Parathyroid adenoma (tissue), 2 donors: ENCODE data around the gene TIMP1.

Experiments
- H2AFZ ChIP-seq: fragments of 300-600 bp; sonication (generic); one replicate; pipeline ENCODE4 v1.7.0; 2017; ENCODE audit warnings: antibody characterized with exemption, mild to moderate bottlenecking
- H3K27ac ChIP-seq: fragments of 300-600 bp; sonication (generic); one replicate; pipeline ENCODE4 v1.7.0; 2017
- H3K27me3 ChIP-seq: fragments of 300-600 bp; sonication (generic); one replicate; pipeline ENCODE4 v1.7.0; 2017; ENCODE audit warnings: low read length; ENCODE audit not compliant: control insufficient read depth, insufficient read depth
- H3K36me3 ChIP-seq: fragments of 300-600 bp; sonication (generic); one replicate; pipeline ENCODE4 v1.7.0; 2017; ENCODE audit warnings: low read length; ENCODE audit not compliant: control insufficient read depth, insufficient read depth
- H3K4me1 ChIP-seq: fragments of 300-600 bp; sonication (generic); one replicate; pipeline ENCODE4 v1.7.0; 2017; ENCODE audit warnings: control low read depth
- H3K4me2 ChIP-seq: fragments of 300-600 bp; sonication (generic); one replicate; pipeline ENCODE4 v1.7.0; 2017; ENCODE audit warnings: low read length
- H3K4me3 ChIP-seq: fragments of 300-600 bp; sonication (generic); one replicate; pipeline ENCODE4 v1.7.0; 2017; ENCODE audit warnings: low read depth, low read length
- H3K79me2 ChIP-seq: fragments of 300-600 bp; sonication (generic); one replicate; pipeline ENCODE4 v1.7.0; 2017; ENCODE audit warnings: control low read depth
- H3K9ac ChIP-seq: fragments of 300-600 bp; sonication (generic); one replicate; pipeline ENCODE4 v1.7.0; 2017; ENCODE audit warnings: mild to moderate bottlenecking
- H3K9me3 ChIP-seq: fragments of 300-600 bp; sonication (generic); one replicate; pipeline ENCODE4 v1.7.0; 2017; ENCODE audit warnings: low read length; ENCODE audit not compliant: control insufficient read depth
- CTCF ChIP-seq: fragments of 300-600 bp; sonication (generic); IDR thresholded peaks from one replicate; pipeline ENCODE4 v1.7.0; 2017; ENCODE audit warnings: antibody characterized with exemption, mild to moderate bottlenecking
- donor health status: primary hyperparathyroidism.

Gene TIMP1

GRCh38 chrX:47583240-47583861 is 1.1 kb downstream of the TIMP1 start:
- Histone ChIP-seq H3K9ac (no peak overlapping the region), H3K79me2 (no peaks in the 10 kb centered on the region), H3K4me3 (no peak overlapping the region), H3K4me1 (no peaks in the 10 kb centered on the region), H3K36me3 (no peaks in the 10 kb centered on the region), H3K27me3 (no peaks in the 10 kb centered on the region), H3K9me3 (no peaks in the 10 kb centered on the region), H2AFZ (no peak overlapping the region), H3K27ac (no peak overlapping the region), H3K4me2 (no peak overlapping the region)
- TF ChIP-seq CTCF: no peak

GRCh38 chrX:47584714-47585113 is 2.5 kb downstream of the TIMP1 start:
- Histone ChIP-seq H3K9ac (no peak overlapping the region), H3K27me3 (no peaks in the 10 kb centered on the region), H3K4me1 (no peaks in the 10 kb centered on the region), H2AFZ (no peak overlapping the region), H3K27ac (no peak overlapping the region), H3K36me3 (no peaks in the 10 kb centered on the region), H3K9me3 (no peaks in the 10 kb centered on the region), H3K79me2 (no peaks in the 10 kb centered on the region), H3K4me3 (no peak overlapping the region), H3K4me2 (no peak overlapping the region)
- TF ChIP-seq CTCF: no peak

- Histone ChIP-seq H3K4me3 (no peak overlapping the region), H3K36me3 (no peaks in the 10 kb centered on the region), H3K4me2 (no peak overlapping the region), H3K27me3 (no peaks in the 10 kb centered on the region), H3K27ac (no peak overlapping the region), H3K9me3 (no peaks in the 10 kb centered on the region), H3K4me1 (no peaks in the 10 kb centered on the region), H3K79me2 (no peaks in the 10 kb centered on the region), H3K9ac (no peak overlapping the region), H2AFZ (no peak overlapping the region)
- TF ChIP-seq CTCF: no peak
Measured at GRCh38 chrX:47585273-47585672, 3.0 kb downstream of the TIMP1 start.

GRCh38 chrX:47586043-47586787 is 4.0 kb downstream of the TIMP1 start:
- no peak for TF ChIP-seq CTCF
- no peak overlapping the region for H3K27ac ChIP-seq

More at GRCh38 chrX:47586043-47586787, 4.0 kb downstream of the TIMP1 start:
- H3K27me3 ChIP-seq: no peaks in the 10 kb centered on the region
- no peaks in the 10 kb centered on the region for H3K36me3 ChIP-seq
- no peaks in the 10 kb centered on the region for H3K9me3 ChIP-seq
- no peak overlapping the region for H3K4me2 ChIP-seq
- H3K4me1 ChIP-seq: no peaks in the 10 kb centered on the region
- no peaks in the 10 kb centered on the region for H3K79me2 ChIP-seq
- no peak overlapping the region for H3K9ac ChIP-seq
- H2AFZ ChIP-seq: no peak overlapping the region
- no peak overlapping the region for H3K4me3 ChIP-seq
